GM12878 (cell line): ENCODE results near the gene COMT. TPM values are rescaled to one million over a fixed set of nuclear protein-coding genes. Genes with fewer than 3 reads are reported as not detected.

ENCODE experiments used
- ATAC-seq: fragments of 200-7000 bp; cut with Tn5 transposase; 3 replicates; pipeline ENCODE4 v1.9.1; 2020; ENCODE audit warnings: mild to moderate bottlenecking, moderate library complexity
- BruUV-seq: library from RNA; stranded (reverse); fragments of 400-500 nt; replicated peaks from 2 replicates; lab custom pipeline; 2021; lab: Mats Ljungman, UMichigan
- CTCF ChIA-PET: fragments of 300-600 bp; sonication (Branson Sonifier 250); formaldehyde crosslinking; extraction: SDS; loops from one replicate; lab custom pipeline; 2021; ENCODE audit warnings: inconsistent platforms; lab: Yijun Ruan, JAX
- POLR2A ChIA-PET: fragments of 350-600 bp; formaldehyde crosslinking; extraction: SDS; loops from one replicate; lab custom pipeline; 2021; ENCODE audit warnings: inconsistent platforms; lab: Charles Lee
- RAD21 ChIA-PET: fragments of 300-600 bp; sonication (Branson Sonifier 250); formaldehyde crosslinking; loops from one replicate; lab custom pipeline; 2023; ENCODE audit warnings: antibody characterized with exemption; ENCODE audit not compliant: unreplicated experiment; lab: Charles Lee
- SMC1A ChIA-PET: fragments of 300-600 bp; sonication (Branson Sonifier 250); formaldehyde crosslinking; loops from one replicate; lab custom pipeline; 2023; ENCODE audit not compliant: unreplicated experiment, uncharacterized antibody; lab: Charles Lee
- DNase-seq: peaks from one replicate; pipeline ENCODE4 v3.0.0-alpha.2; 2011; ENCODE audit warnings: low read depth, low spot score
- FAIRE-seq: peaks from 3 replicates; lab custom pipeline; 2011; peaks lifted over from hg19 to GRCh38; lab: Jason Lieb, UNC
- H2AFZ ChIP-seq: 2 replicates; pipeline ENCODE4 v1.6.0; 2011; ENCODE audit warnings: low read depth, low read length, control low read depth; ENCODE audit not compliant: control insufficient read depth
- H3K27ac ChIP-seq: 2 replicates; pipeline ENCODE4 v1.5.1; 2011; ENCODE audit warnings: control low read depth; ENCODE audit not compliant: control insufficient read depth, insufficient read depth
- H3K27me3 ChIP-seq, 2 experiments: replicated peaks in 1 of 2; 2 replicates each; pipeline versions ENCODE4 v1.6.0 to v1.6.1; 2011; ENCODE audit warnings: low read length in 1 of 2; ENCODE audit not compliant: control insufficient read depth in 2 of 2, insufficient read depth in 2 of 2
- H3K36me3 ChIP-seq, 2 experiments: 2 replicates each; pipeline ENCODE4 v1.5.1; 2011; ENCODE audit warnings: low read length in 1 of 2; ENCODE audit not compliant: control insufficient read depth in 2 of 2, insufficient read depth in 2 of 2
- H3K4me1 ChIP-seq: 2 replicates; pipeline ENCODE4 v1.6.1; 2011; ENCODE audit warnings: mild to moderate bottlenecking, low read length, moderate library complexity, mixed read lengths; ENCODE audit not compliant: control insufficient read depth, insufficient read depth
- H3K4me2 ChIP-seq: 2 replicates; pipeline ENCODE4 v1.6.0; 2011; ENCODE audit warnings: control low read depth; ENCODE audit not compliant: control insufficient read depth, insufficient read depth
- H3K4me3 ChIP-seq: fragments of 200-600 bp; sonication (generic); 2 replicates; pipeline ENCODE4 v1.5.1; 2016
- H3K79me2 ChIP-seq: 2 replicates; pipeline ENCODE4 v1.6.0; 2011; ENCODE audit warnings: low read length; ENCODE audit not compliant: control insufficient read depth, insufficient read depth
- H3K9ac ChIP-seq: 2 replicates; pipeline ENCODE4 v1.8.0; 2011; ENCODE audit warnings: low read length, control low read depth, mixed read lengths; ENCODE audit not compliant: control insufficient read depth, insufficient read depth
- H3K9me3 ChIP-seq: replicated peaks from 3 replicates; pipeline ENCODE4 v1.5.1; 2011; ENCODE audit warnings: mild to moderate bottlenecking, low read length; ENCODE audit not compliant: control insufficient read depth, insufficient read depth
- H4K20me1 ChIP-seq: 2 replicates; pipeline ENCODE4 v1.6.0; 2011; ENCODE audit not compliant: control insufficient read depth, insufficient read depth
- CBX3 ChIP-seq: fragments of 200-600 bp; sonication (generic); IDR thresholded peaks from 2 replicates; pipeline ENCODE4 v1.6.1; 2016; ENCODE audit warnings: low read depth, borderline replicate concordance
- NFIC ChIP-seq: IDR thresholded peaks from 2 replicates; pipeline ENCODE4 v1.6.1; 2012; ENCODE audit warnings: low read depth, mild to moderate bottlenecking, inconsistent platforms, low read length, moderate library complexity
- NR2C1 ChIP-seq: fragments of 450-650 bp; IDR thresholded peaks from 2 replicates; pipeline ENCODE4 v1.6.1; 2017; ENCODE audit warnings: antibody characterized with exemption, mild to moderate bottlenecking, moderate library complexity
- SMAD1 ChIP-seq: fragments of 450-650 bp; IDR thresholded peaks from 2 replicates; pipeline ENCODE4 v1.6.1; 2018; ENCODE audit warnings: mild to moderate bottlenecking, low read depth; ENCODE audit not compliant: partially characterized antibody
- ZBTB40 ChIP-seq: fragments of 450-650 bp; IDR thresholded peaks from 2 replicates; pipeline ENCODE4 v1.6.1; 2016; ENCODE audit warnings: mild to moderate bottlenecking, moderate library complexity, borderline replicate concordance
- WGBS: methylation state at CpG from one replicate; pipeline ENCODE4 v1.1.6; 2016; ENCODE audit warnings: low lambda C conversion rate; ENCODE audit not compliant: insufficient replicate concordance, insufficient coverage; ENCODE audit errors: missing lambda C conversion rate; 5-methylcytosine and 5-hydroxymethylcytosine counted together
- in situ Hi-C: fragments of 300-500 bp; cut with MboI; formaldehyde crosslinking; loops from 9 replicates; pipeline ENCODE4 v1.14.3; 2018; ENCODE audit warnings: mixed read lengths
- intact Hi-C: fragments of 100-400 bp; cut with micrococcal nuclease; formaldehyde crosslinking; loops from one replicate; pipeline ENCODE4 v1.14.2; 2022; ENCODE audit not compliant: unreplicated experiment
- polyA plus RNA-seq, 11 experiments: library from polyadenylated mRNA; depleted of rRNA in 4 of 11; unstranded in 6 of 11; stranded (reverse) in 5 of 11; fragments of >200 nt; fragmentation: Nextera tagmentation in 4 of 11; fragmentation: Illumina TruSeq in 1 of 11; extraction: Ambion mirVana in 4 of 11; extraction: Trizol in 1 of 11; gene quantifications; 1 replicate in 1 of 11; 2 replicates in 10 of 11; pipeline versions ENCODE4 v1.2.1 to v1.2.3, GENCODE V29; 2011 to 2016; ENCODE audit warnings: inconsistent platforms in 2 of 11, missing spikeins in 2 of 11, low read depth in 1 of 11
- total RNA-seq, 4 experiments: library from RNA; depleted of rRNA in 3 of 4; stranded (reverse); fragments of >200 nt in 3 of 4; fragmentation: Illumina TruSeq in 1 of 4; extraction: Trizol in 1 of 4; gene quantifications; 2 replicates each; pipeline versions ENCODE4 v1.2.1 to v1.2.3, GENCODE V29; 2013 to 2021
- TF ChIP-seq, protein P1 (sequence below): IDR thresholded peaks from 2 replicates; pipeline ENCODE4 v1.6.1; 2012; ENCODE audit warnings: low read length, inconsistent platforms
- TF ChIP-seq, protein P2 (sequence below): IDR thresholded peaks from 2 replicates; pipeline ENCODE4 v1.6.1; 2012; ENCODE audit warnings: mild to moderate bottlenecking, low read depth, low read length

The COMT gene
- total and polyA plus RNA-seq, 10 of the 15 experiments (the other 5 are each of a cell fraction or from before 2014, with no cell fraction given): 4.5 to 152 (median 66.1) TPM

- TF ChIP-seq NR2C1: no peak
- TF ChIP-seq CBX3: no peak
- no peak for TF ChIP-seq ZBTB40
- TF ChIP-seq, protein P1, sequence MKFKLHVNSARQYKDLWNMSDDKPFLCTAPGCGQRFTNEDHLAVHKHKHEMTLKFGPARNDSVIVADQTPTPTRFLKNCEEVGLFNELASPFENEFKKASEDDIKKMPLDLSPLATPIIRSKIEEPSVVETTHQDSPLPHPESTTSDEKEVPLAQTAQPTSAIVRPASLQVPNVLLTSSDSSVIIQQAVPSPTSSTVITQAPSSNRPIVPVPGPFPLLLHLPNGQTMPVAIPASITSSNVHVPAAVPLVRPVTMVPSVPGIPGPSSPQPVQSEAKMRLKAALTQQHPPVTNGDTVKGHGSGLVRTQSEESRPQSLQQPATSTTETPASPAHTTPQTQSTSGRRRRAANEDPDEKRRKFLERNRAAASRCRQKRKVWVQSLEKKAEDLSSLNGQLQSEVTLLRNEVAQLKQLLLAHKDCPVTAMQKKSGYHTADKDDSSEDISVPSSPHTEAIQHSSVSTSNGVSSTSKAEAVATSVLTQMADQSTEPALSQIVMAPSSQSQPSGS: no peak
- TF ChIP-seq, protein P2, sequence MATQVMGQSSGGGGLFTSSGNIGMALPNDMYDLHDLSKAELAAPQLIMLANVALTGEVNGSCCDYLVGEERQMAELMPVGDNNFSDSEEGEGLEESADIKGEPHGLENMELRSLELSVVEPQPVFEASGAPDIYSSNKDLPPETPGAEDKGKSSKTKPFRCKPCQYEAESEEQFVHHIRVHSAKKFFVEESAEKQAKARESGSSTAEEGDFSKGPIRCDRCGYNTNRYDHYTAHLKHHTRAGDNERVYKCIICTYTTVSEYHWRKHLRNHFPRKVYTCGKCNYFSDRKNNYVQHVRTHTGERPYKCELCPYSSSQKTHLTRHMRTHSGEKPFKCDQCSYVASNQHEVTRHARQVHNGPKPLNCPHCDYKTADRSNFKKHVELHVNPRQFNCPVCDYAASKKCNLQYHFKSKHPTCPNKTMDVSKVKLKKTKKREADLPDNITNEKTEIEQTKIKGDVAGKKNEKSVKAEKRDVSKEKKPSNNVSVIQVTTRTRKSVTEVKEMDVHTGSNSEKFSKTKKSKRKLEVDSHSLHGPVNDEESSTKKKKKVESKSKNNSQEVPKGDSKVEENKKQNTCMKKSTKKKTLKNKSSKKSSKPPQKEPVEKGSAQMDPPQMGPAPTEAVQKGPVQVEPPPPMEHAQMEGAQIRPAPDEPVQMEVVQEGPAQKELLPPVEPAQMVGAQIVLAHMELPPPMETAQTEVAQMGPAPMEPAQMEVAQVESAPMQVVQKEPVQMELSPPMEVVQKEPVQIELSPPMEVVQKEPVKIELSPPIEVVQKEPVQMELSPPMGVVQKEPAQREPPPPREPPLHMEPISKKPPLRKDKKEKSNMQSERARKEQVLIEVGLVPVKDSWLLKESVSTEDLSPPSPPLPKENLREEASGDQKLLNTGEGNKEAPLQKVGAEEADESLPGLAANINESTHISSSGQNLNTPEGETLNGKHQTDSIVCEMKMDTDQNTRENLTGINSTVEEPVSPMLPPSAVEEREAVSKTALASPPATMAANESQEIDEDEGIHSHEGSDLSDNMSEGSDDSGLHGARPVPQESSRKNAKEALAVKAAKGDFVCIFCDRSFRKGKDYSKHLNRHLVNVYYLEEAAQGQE: no peak
- TF ChIP-seq NFIC: no peak
- no peak for TF ChIP-seq SMAD1
- TF ChIP-seq, all 136 proteins: peak for 0
- H3K9ac ChIP-seq: no peak overlapping the region
- no peaks in the 10 kb centered on the region for H3K27me3 ChIP-seq
- intact Hi-C loops: no loop called here
- no peak overlapping the region for H3K4me2 ChIP-seq
- H3K9me3 ChIP-seq: no peaks in the 10 kb centered on the region
- no peaks in the 10 kb centered on the region for H3K4me1 ChIP-seq
- no peak overlapping the region for H3K27ac ChIP-seq
- ChIA-PET SMC1A (no interaction called here), POLR2A (no interaction called here), RAD21 (no interaction called here), CTCF (no interaction called here)
- in situ Hi-C loops: no loop called here
- no peak for ATAC-seq
- H4K20me1 ChIP-seq: no peaks in the 10 kb centered on the region
- H3K4me3 ChIP-seq: no peak overlapping the region
- WGBS: 82% methylated on average over 17 of the region's 20 CpGs
- DNase-seq: no peak
- peaks cover 0 to 2% of the 10 kb centered on the region in 2 experiments; a peak in 3 of 4 replicates for H3K36me3 ChIP-seq
- H3K79me2 ChIP-seq: no peaks in the 10 kb centered on the region
- FAIRE-seq: no peak
- H2AFZ ChIP-seq: no peak overlapping the region
- BruUV-seq: no TSS peak
Measured at GRCh38 chr22:19966908-19967750, 25.6 kb downstream of the COMT start.
